ENCODE data around the gene CPSF4L.

CPSF4L gene

GRCh38 chr17:73278049-73278464 is 16.4 kb upstream of the CPSF4L start:
- H3K4me3 ChIP-seq (ENCODE audit: low read depth, low read length): no peak overlapping the region
- no peak for TF ChIP-seq CTCF (IDR thresholded peaks at IDR 0.05; ENCODE audit: low read depth, low read length)

- no peak overlapping the region for H3K4me3 ChIP-seq (ENCODE audit: low read depth, low read length)
- no peak for TF ChIP-seq CTCF (IDR thresholded peaks at IDR 0.05; ENCODE audit: low read depth, low read length)
Measured at GRCh38 chr17:73274490-73274889, 12.8 kb upstream of the CPSF4L start.

GRCh38 chr17:73272906-73273218 is 11.2 kb upstream of the CPSF4L start:
- no peak overlapping the region for H3K4me3 ChIP-seq (ENCODE audit: low read depth, low read length)
- TF ChIP-seq CTCF (IDR thresholded peaks at IDR 0.05; ENCODE audit: low read depth, low read length): no peak

GRCh38 chr17:73271072-73271471 is 9.4 kb upstream of the CPSF4L start:
- no peak overlapping the region for H3K4me3 ChIP-seq (ENCODE audit: low read depth, low read length)
- TF ChIP-seq CTCF (IDR thresholded peaks at IDR 0.05; ENCODE audit: low read depth, low read length): no peak

- no peak overlapping the region for H3K4me3 ChIP-seq (ENCODE audit: low read depth, low read length)
- TF ChIP-seq CTCF (IDR thresholded peaks at IDR 0.05; ENCODE audit: low read depth, low read length): no peak
Measured at GRCh38 chr17:73269791-73270190, 8.1 kb upstream of the CPSF4L start.

- H3K4me3 ChIP-seq (ENCODE audit: low read depth, low read length): no peak overlapping the region
- TF ChIP-seq CTCF (IDR thresholded peaks at IDR 0.05; ENCODE audit: low read depth, low read length): no peak
Measured at GRCh38 chr17:73269329-73269615, 7.6 kb upstream of the CPSF4L start.

- no peak overlapping the region for H3K4me3 ChIP-seq (ENCODE audit: low read depth, low read length)
- no peak for TF ChIP-seq CTCF (IDR thresholded peaks at IDR 0.05; ENCODE audit: low read depth, low read length)
Measured at GRCh38 chr17:73268582-73269328, 7.1 kb upstream of the CPSF4L start.

Data from WI38 (cell line).